A549 treated with dexamethasone at 1 μM for 4 hours (cell line): Measurements from ENCODE around the gene RFPL3. TPM values are rescaled to one million over a fixed set of nuclear protein-coding genes. Genes with fewer than 3 reads are reported as not detected.

Experiments
- total RNA-seq: library from RNA; stranded (reverse); fragments of 200-300 nt; extraction: Qiagen RNA extraction; gene quantifications from 5 replicates; pipeline ENCODE4 v1.2.3, GENCODE V29; 2022

RFPL3 gene
- total RNA-seq, result not detected in 5 replicates

GRCh38 chr22:32357567-32357966 is at the start of gene RFPL3:
Gene RFPL3 (plus strand): TSS chr22:32357867. CDS start chr22:32358072, 205 bp downstream.

Other genes starting within 250 kb of the RFPL3 start
- gene C22orf42, start 198.6 kb upstream of the RFPL3 start, total RNA-seq, result not detected in 5 replicates
- gene RFPL2, start 152.8 kb upstream of the RFPL3 start, total RNA-seq, result 0.11 to 0.24 TPM (median 0.15 TPM) in 5 replicates
- not detected in 5 replicates for gene SLC5A4, start 102.5 kb upstream of the RFPL3 start, total RNA-seq
- 75.8 to 83.8 TPM (median 77.1 TPM) in 5 replicates for gene RTCB, start 54.4 kb downstream of the RFPL3 start, total RNA-seq
- not detected in 5 replicates for gene BPIFC, start 106.6 kb downstream of the RFPL3 start, total RNA-seq
- gene FBXO7, start 116.9 kb downstream of the RFPL3 start, total RNA-seq, result 74.5 to 80.8 TPM (median 76.0 TPM) in 5 replicates